H1 (cell line): ENCODE data around the gene DENND5B. TPM values are rescaled to one million over a fixed set of nuclear protein-coding genes. Genes with fewer than 3 reads are reported as not detected.

Experiments used
- CTCF ChIA-PET: fragments of 300-600 bp; sonication (Branson Sonifier 250); formaldehyde crosslinking; loops from one replicate; lab custom pipeline; 2021; ENCODE audit not compliant: partially characterized antibody; lab: Charles Lee
- POLR2A ChIA-PET: fragments of 300-600 bp; sonication (Branson Sonifier 250); formaldehyde crosslinking; loops from one replicate; lab custom pipeline; 2021; ENCODE audit warnings: inconsistent platforms; ENCODE audit not compliant: partially characterized antibody; lab: Charles Lee
- DNase-seq, 2 experiments: peaks; one replicate each; pipeline versions ENCODE4 v3.0.0 to v3.0.0-alpha.2; 2010 to 2022; ENCODE audit warnings: low spot score in 2 of 2, low read depth in 1 of 2, mixed read lengths in 1 of 2
- FAIRE-seq: peaks from 2 replicates; lab custom pipeline; 2011; peaks lifted over from hg19 to GRCh38; lab: Jason Lieb, UNC
- H2AFZ ChIP-seq: 2 replicates; pipeline ENCODE4 v1.8.1; 2012; ENCODE audit warnings: low read length, inconsistent platforms
- H2AK5ac ChIP-seq: 2 replicates; pipeline ENCODE4 v1.6.1; 2013; ENCODE audit warnings: low read depth, low read length
- H2BK120ac ChIP-seq: replicated peaks from 2 replicates; pipeline ENCODE3; 2013; ENCODE audit warnings: low read depth, low read length, inconsistent platforms
- H2BK12ac ChIP-seq: 2 replicates; pipeline ENCODE4 v1.6.1; 2013; ENCODE audit warnings: low read depth, low read length
- H2BK15ac ChIP-seq: 2 replicates; pipeline ENCODE4 v1.6.1; 2013; ENCODE audit warnings: low read length
- H2BK20ac ChIP-seq: 2 replicates; pipeline ENCODE4 v1.6.1; 2013; ENCODE audit warnings: low read length
- H2BK5ac ChIP-seq: 2 replicates; pipeline ENCODE4 v1.6.1; 2013; ENCODE audit warnings: low read depth, low read length
- H3K14ac ChIP-seq: 2 replicates; pipeline ENCODE4 v1.6.1; 2013; ENCODE audit warnings: inconsistent platforms; ENCODE audit not compliant: insufficient read length
- H3K18ac ChIP-seq: 2 replicates; pipeline ENCODE4 v1.6.1; 2013; ENCODE audit warnings: low read length; ENCODE audit errors: extremely low read depth
- H3K23ac ChIP-seq: 2 replicates; pipeline ENCODE4 v1.6.1; 2013; ENCODE audit warnings: inconsistent platforms; ENCODE audit not compliant: insufficient read length
- H3K23me2 ChIP-seq: 2 replicates; pipeline ENCODE4 v1.6.1; 2013; ENCODE audit warnings: low read depth, low read length
- H3K27ac ChIP-seq: 2 replicates; pipeline ENCODE4 v1.6.1; 2011; ENCODE audit warnings: low read depth, low read length, inconsistent platforms
- H3K27me3 ChIP-seq, 4 experiments: replicated peaks in 1 of 4; 1 replicate in 1 of 4; 2 replicates in 3 of 4; pipeline versions ENCODE4 v1.6.1 to v1.8.1; 2011 to 2013; ENCODE audit warnings: low read length in 3 of 4, mild to moderate bottlenecking in 3 of 4, inconsistent platforms in 2 of 4, mixed read lengths in 2 of 4, moderate library complexity in 1 of 4; ENCODE audit not compliant: control insufficient read depth in 3 of 4, insufficient read depth in 3 of 4; ENCODE audit errors: extremely low read depth in 1 of 4
- H3K36me3 ChIP-seq, 4 experiments: 2 replicates each; pipeline versions ENCODE4 v1.6.1 to v1.8.1; 2011 to 2013; ENCODE audit warnings: mild to moderate bottlenecking in 4 of 4, low read length in 3 of 4, moderate library complexity in 2 of 4, control low read depth in 1 of 4, inconsistent platforms in 1 of 4; ENCODE audit not compliant: insufficient read depth in 4 of 4, control insufficient read depth in 2 of 4
- H3K4ac ChIP-seq: replicated peaks from 2 replicates; pipeline ENCODE3; 2013; ENCODE audit warnings: low read length, low read depth, mixed read lengths, inconsistent platforms; ENCODE audit not compliant: insufficient read length
- H3K4me1 ChIP-seq, 4 experiments: replicated peaks in 1 of 4; 1 replicate in 1 of 4; 2 replicates in 3 of 4; pipeline versions ENCODE4 v1.6.1 to v1.8.1; 2011 to 2013; ENCODE audit warnings: low read length in 3 of 4, inconsistent platforms in 2 of 4, mixed read lengths in 1 of 4; ENCODE audit not compliant: insufficient read depth in 4 of 4, control insufficient read depth in 3 of 4
- H3K4me2 ChIP-seq, 2 experiments: 2 replicates each; pipeline versions ENCODE4 v1.6.1 to v1.8.1; 2011 to 2013; ENCODE audit warnings: low read depth in 2 of 2, low read length in 2 of 2, control low read depth in 1 of 2, inconsistent platforms in 1 of 2, mild to moderate bottlenecking in 1 of 2; ENCODE audit not compliant: insufficient read depth in 1 of 2
- H3K4me3 ChIP-seq, 4 experiments: fragments of 200-600, 300-600 bp in 1 of 4; sonication (generic), shearing (Covaris generic), sonication (Bioruptor Twin) in 1 of 4; 2 replicates each; pipeline versions ENCODE4 v1.5.1 to v1.8.1; 2011 to 2016; ENCODE audit warnings: low read length in 4 of 4, low read depth in 3 of 4, control low read depth in 2 of 4, inconsistent platforms in 2 of 4, mild to moderate bottlenecking in 2 of 4, mixed read lengths in 1 of 4, moderate library complexity in 1 of 4; ENCODE audit not compliant: insufficient read depth in 2 of 4; ENCODE audit errors: extremely low read depth in 1 of 4
- H3K56ac ChIP-seq: replicated peaks from 2 replicates; pipeline ENCODE3; 2013; ENCODE audit warnings: low read depth, mild to moderate bottlenecking, mixed read lengths, low read length, inconsistent platforms; ENCODE audit not compliant: insufficient read length
- H3K79me1 ChIP-seq: 2 replicates; pipeline ENCODE4 v1.6.1; 2013; ENCODE audit warnings: low read depth, low read length, control low read depth
- H3K79me2 ChIP-seq, 2 experiments: 2 replicates each; pipeline versions ENCODE4 v1.6.1 to v1.8.1; 2012 to 2013; ENCODE audit warnings: low read length in 2 of 2, mild to moderate bottlenecking in 2 of 2, inconsistent platforms in 1 of 2; ENCODE audit not compliant: insufficient read depth in 2 of 2, control insufficient read depth in 1 of 2
- H3K9ac ChIP-seq, 4 experiments: replicated peaks in 1 of 4; 1 replicate in 1 of 4; 2 replicates in 3 of 4; pipeline versions ENCODE4 v1.6.1 to v1.8.1; 2011 to 2013; ENCODE audit warnings: low read depth in 3 of 4, low read length in 3 of 4, control low read depth in 2 of 4, mild to moderate bottlenecking in 2 of 4, moderate library complexity in 2 of 4, inconsistent platforms in 1 of 4; ENCODE audit errors: extremely low read depth in 1 of 4
- H3K9me3 ChIP-seq, 2 experiments: 2 replicates each; pipeline versions ENCODE4 v1.6.1 to v1.8.1; 2012 to 2013; ENCODE audit warnings: mild to moderate bottlenecking in 2 of 2, moderate library complexity in 2 of 2, control low read depth in 1 of 2, inconsistent platforms in 1 of 2, low read depth in 1 of 2, low read length in 1 of 2, mixed read lengths in 1 of 2; ENCODE audit not compliant: insufficient read depth in 2 of 2
- H4K20me1 ChIP-seq, 2 experiments: replicated peaks in 1 of 2; 2 replicates each; pipeline versions ENCODE3 to v1.8.1; 2011 to 2013; ENCODE audit warnings: inconsistent platforms in 2 of 2, low read length in 2 of 2, mild to moderate bottlenecking in 1 of 2; ENCODE audit not compliant: insufficient read depth in 2 of 2, control insufficient read depth in 1 of 2
- H4K5ac ChIP-seq: 2 replicates; pipeline ENCODE4 v1.6.1; 2013; ENCODE audit warnings: low read length, low read depth, mixed read lengths, inconsistent platforms; ENCODE audit not compliant: insufficient read length
- H4K8ac ChIP-seq: 2 replicates; pipeline ENCODE4 v1.8.0; 2013; ENCODE audit warnings: mild to moderate bottlenecking, moderate library complexity, low read length, inconsistent platforms; ENCODE audit not compliant: insufficient read depth; ENCODE audit errors: extremely low read depth
- H4K91ac ChIP-seq: replicated peaks from 2 replicates; pipeline ENCODE3; 2013; ENCODE audit warnings: low read length, mixed read lengths, inconsistent platforms; ENCODE audit not compliant: insufficient read length
- ASH2L ChIP-seq: fragments of 200-600, 300-600 bp; sonication (generic); IDR thresholded peaks from one replicate; pipeline ENCODE4 v1.7.1; 2017; ENCODE audit warnings: low read length
- SP1 ChIP-seq: IDR thresholded peaks from 2 replicates; pipeline ENCODE4 v1.6.1; 2011; ENCODE audit warnings: low read depth, low read length
- WGBS, 2 experiments: shearing (Covaris generic) in 1 of 2; methylation state at CpG; one replicate each; pipeline versions ENCODE4 v1.1.6 to v1.1.7; 2013 to 2015; ENCODE audit warnings: low lambda C conversion rate in 2 of 2, mixed read lengths in 2 of 2, inconsistent platforms in 1 of 2, low coverage in 1 of 2, missing lambda C conversion rate in 1 of 2; ENCODE audit not compliant: insufficient replicate concordance in 2 of 2, insufficient coverage in 1 of 2, insufficient read length in 1 of 2; ENCODE audit errors: extremely low coverage in 1 of 2, missing lambda C conversion rate in 1 of 2; 5-methylcytosine and 5-hydroxymethylcytosine counted together
- polyA plus RNA-seq, 7 experiments: library from polyadenylated mRNA; depleted of rRNA in 3 of 7; stranded (reverse) in 5 of 7; unstranded in 2 of 7; fragments of >200 nt in 5 of 7; fragments of 200-250 nt in 2 of 7; gene quantifications; 1 replicate in 5 of 7; 2 replicates in 1 of 7; 4 replicates in 1 of 7; pipeline versions ENCODE4 v1.2.1 to v1.2.3, GENCODE V29; 2011 to 2013; ENCODE audit warnings: missing spikeins in 2 of 7, mixed read lengths in 2 of 7
- total RNA-seq: library from RNA; stranded (reverse); fragmentation: NEBNext Ultra II Directional; extraction: Animal tissue kit (Norgen Biotek cat#: 25700); gene quantifications from 2 replicates; pipeline ENCODE4 v1.2.1, GENCODE V29; 2021

The DENND5B gene
- total and polyA plus RNA-seq, 2 of the 8 experiments (the other 6 are each of a cell fraction or from before 2014, with no cell fraction given): 13.4 to 20.2 TPM

GRCh38 chr12:31634620-31635019 is 43.7 kb upstream of the DENND5B start:
- ChIA-PET CTCF (interaction anchor here (0.6 to 2.5 kb wide), 3 partner anchors 232 to 993 kb away, joined by 3 to 31 read pairs (median 3); no protein-coding TSS in a partner anchor), POLR2A (no interaction called here)
- H2BK5ac ChIP-seq: no peak overlapping the region
- no CpG with 5 or more reads among the region's 1 CpG for WGBS, 2 experiments
- DNase-seq: no peak
- H3K9me3 ChIP-seq: no peaks in the 10 kb centered on the region
- no peak overlapping the region for H3K4ac ChIP-seq
- no peaks in the 10 kb centered on the region for H3K23me2 ChIP-seq
- H3K9ac ChIP-seq: no peak overlapping the region
- no peak overlapping the region for H2AK5ac ChIP-seq
- no peak overlapping the region for H2BK120ac ChIP-seq
- no peak overlapping the region for H3K56ac ChIP-seq
- no peak overlapping the region for H4K5ac ChIP-seq
- H3K79me1 ChIP-seq: no peaks in the 10 kb centered on the region
- H3K27me3 ChIP-seq: no peaks in the 10 kb centered on the region
- H3K27ac ChIP-seq: no peak overlapping the region
- H3K4me1 ChIP-seq: no peaks in the 10 kb centered on the region
- H2AFZ ChIP-seq: no peak overlapping the region
- H3K4me2 ChIP-seq: no peak overlapping the region
- no peak overlapping the region for H3K18ac ChIP-seq
- H4K91ac ChIP-seq: no peak overlapping the region
- H3K23ac ChIP-seq: no peak overlapping the region
- no peak overlapping the region for H3K4me3 ChIP-seq
- no peak overlapping the region for H2BK20ac ChIP-seq
- H3K36me3 ChIP-seq: no peaks in the 10 kb centered on the region
- H4K8ac ChIP-seq: no peak overlapping the region
- H3K14ac ChIP-seq: no peak overlapping the region
- H2BK12ac ChIP-seq: no peak overlapping the region
- FAIRE-seq: no peak
- H2BK15ac ChIP-seq: no peak overlapping the region
- H4K20me1 ChIP-seq: no peaks in the 10 kb centered on the region
- no peaks in the 10 kb centered on the region for H3K79me2 ChIP-seq
- no peak for TF ChIP-seq ASH2L
- TF ChIP-seq SP1: no peak
